ENCODE measurements around the gene CRHR2.

Gene CRHR2

DNA sequence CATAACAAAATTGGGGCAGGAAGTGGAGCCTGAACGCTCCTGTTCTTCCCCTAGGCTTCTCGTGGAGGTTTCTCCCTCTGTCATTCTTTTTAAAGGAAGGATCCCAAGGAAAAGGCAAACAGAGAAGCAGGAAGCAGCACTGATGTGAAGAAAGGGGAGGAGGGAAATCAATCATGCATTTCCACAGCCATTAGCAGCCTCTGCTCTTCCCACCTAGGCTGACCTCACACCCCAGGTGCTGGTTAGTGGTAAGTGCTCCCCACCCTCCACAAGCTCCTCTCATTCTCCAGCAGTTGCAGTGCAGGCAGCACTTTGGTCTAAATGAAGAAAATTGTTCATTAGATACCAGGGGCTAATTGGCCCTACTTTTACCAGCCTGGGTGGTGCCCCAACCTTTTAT lies 2.6 kb downstream of the CRHR2 start:
- DNase-seq (ENCODE audit: low spot score), result no peak

- DNase-seq (ENCODE audit: low spot score), result no peak
These were observed 3.5 kb downstream of the CRHR2 start for GRCh38 chr7:30678805-30679204.

DNA sequence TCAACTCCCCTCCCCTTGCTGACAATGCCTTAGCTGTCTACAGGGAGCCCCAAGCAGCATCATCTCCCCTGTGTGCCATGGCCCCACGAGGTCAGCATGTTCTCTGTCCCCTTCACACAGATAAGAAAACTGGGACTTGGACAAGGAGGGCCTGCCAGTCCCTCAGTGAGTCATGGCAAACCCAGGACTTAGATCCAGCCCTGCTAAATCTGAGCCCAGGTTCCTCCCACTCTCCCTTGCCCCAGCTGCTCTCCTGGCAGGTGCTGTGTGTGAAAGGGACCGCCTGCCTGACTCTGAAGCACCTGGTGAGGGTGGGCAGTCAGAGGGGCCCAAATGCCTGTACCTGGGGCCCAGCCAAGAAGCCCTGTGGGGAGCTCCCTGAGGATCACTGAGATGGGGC lies 7.4 kb downstream of the CRHR2 start:
- DNase-seq (ENCODE audit: low spot score), result no peak

DNA sequence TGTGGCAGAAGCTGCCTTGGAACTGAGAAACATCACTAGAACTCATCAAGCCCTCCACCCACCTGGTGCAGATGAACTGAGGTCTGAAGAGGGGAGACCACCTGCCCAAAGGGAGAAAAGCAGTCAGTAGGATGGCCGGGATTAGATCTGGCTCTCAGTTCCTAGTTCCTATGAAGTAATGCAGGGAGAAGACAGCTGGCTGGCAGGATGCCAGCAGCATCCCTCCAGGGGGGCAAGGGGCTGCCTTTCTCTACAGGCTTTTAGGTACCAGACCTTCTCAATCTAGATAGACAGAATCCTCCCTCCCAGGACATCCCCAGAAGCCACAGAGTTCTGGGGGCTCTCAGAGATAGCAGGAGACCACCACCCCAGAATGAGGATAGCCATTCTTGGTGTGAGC lies 7.8 kb downstream of the CRHR2 start:
- DNase-seq (ENCODE audit: low spot score), result no peak

DNA sequence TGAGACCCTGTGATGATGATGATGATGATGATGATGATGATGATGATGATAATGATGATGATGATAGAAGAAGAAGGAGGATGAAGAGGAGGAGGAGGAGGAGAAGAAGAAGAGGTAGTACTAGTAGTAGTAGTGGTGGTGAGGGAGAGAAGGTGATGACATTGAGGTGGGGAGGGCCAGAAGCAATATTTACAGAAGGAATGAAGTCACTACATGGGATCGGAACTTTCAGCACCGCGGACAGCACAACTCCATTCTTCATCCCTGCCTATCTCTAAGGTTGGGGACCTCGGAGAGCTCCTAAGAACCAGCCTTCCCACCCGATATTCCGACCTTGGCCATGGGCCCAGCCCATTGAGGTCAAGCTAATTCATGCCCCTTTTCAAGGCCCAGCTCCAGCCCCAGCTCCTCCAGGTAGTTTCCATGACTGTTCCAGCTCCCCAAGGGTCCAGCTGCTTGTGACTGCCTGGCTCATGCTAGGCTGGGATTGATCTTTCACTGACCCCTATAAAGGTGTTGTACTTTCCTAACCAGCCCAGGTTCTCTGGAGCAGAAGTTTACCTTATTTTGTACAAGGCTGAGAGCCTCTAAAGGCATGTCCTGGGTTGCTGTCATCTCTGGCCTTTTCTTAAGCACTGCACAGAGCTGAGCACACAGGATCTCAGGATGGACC lies 10.3 kb downstream of the CRHR2 start:
- no peak for DNase-seq (ENCODE audit: low spot score)

- no peak for DNase-seq (ENCODE audit: low spot score)
These were observed 14.2 kb downstream of the CRHR2 start for GRCh38 chr7:30668102-30668501.

GRCh38 chr7:30667172-30667571 lies 15.1 kb downstream of the CRHR2 start:
- no peak for DNase-seq (ENCODE audit: low spot score)

- no peak for DNase-seq (ENCODE audit: low spot score)
These were observed 16.8 kb downstream of the CRHR2 start for GRCh38 chr7:30665449-30665848.

DNA sequence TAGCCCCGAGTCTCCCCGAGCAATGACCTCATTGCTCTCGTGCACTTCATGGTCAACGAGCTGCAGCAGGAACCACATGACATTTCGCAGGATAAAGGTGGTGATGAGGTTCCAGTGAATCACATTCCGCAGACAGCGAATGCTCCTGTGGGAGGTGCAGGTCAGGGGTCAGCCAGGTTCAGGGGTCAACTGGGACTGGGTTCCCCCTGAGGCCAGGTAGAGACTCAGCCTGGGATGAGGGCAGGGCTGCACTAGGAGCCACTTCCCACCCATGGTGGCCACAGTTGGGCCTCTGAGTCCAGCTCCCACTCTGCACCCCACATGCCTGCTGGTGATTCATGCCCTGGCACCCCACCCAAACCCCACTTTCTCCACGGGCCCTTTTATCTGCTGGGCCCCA lies 17.2 kb downstream of the CRHR2 start:
- DNase-seq (ENCODE audit: low spot score), result no peak

GRCh38 chr7:30664184-30664885 lies 17.9 kb downstream of the CRHR2 start:
- DNase-seq (ENCODE audit: low spot score), result no peak

- no peak for DNase-seq (ENCODE audit: low spot score)
These were observed 18.8 kb downstream of the CRHR2 start for GRCh38 chr7:30663414-30663813.

DNA sequence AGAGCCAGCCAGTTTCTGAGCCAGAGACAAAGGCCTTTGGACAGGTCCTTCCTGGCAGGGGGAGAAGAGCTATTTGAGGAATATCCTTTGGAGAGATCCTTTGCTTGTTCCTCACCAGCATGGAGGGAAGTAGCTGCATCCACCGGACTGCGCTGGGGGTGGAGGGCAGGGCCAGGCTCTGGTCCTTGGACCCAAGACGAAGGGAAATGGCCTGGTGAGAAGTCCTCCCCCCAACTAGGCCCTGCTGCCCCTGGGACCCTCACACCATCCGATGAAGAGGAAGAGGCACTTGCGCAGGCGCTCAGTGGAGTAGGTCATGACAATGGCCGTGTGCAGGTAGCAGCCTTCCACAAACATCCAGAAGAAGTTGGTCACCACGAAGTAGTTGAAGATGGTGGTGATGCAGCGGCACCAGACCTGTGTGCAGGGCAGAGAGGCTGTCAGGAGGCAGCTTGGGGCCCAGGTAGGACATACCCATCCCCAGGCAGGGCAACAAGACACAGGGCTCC lies 19.8 kb downstream of the CRHR2 start:
- no peak for DNase-seq (ENCODE audit: low spot score)

- DNase-seq (ENCODE audit: low spot score), result no peak
These were observed 20.3 kb downstream of the CRHR2 start for GRCh38 chr7:30661926-30662325.

- no peak for DNase-seq (ENCODE audit: low spot score)
These were observed 21.7 kb downstream of the CRHR2 start for GRCh38 chr7:30660331-30661255.

- no peak for DNase-seq (ENCODE audit: low spot score)
These were observed 22.9 kb downstream of the CRHR2 start for GRCh38 chr7:30659312-30659711.

- DNase-seq (ENCODE audit: low spot score), result no peak
These were observed 23.7 kb downstream of the CRHR2 start for GRCh38 chr7:30658479-30659074.

- DNase-seq (ENCODE audit: low spot score), result no peak
These were observed 25.1 kb downstream of the CRHR2 start for GRCh38 chr7:30657131-30657530.

DNA sequence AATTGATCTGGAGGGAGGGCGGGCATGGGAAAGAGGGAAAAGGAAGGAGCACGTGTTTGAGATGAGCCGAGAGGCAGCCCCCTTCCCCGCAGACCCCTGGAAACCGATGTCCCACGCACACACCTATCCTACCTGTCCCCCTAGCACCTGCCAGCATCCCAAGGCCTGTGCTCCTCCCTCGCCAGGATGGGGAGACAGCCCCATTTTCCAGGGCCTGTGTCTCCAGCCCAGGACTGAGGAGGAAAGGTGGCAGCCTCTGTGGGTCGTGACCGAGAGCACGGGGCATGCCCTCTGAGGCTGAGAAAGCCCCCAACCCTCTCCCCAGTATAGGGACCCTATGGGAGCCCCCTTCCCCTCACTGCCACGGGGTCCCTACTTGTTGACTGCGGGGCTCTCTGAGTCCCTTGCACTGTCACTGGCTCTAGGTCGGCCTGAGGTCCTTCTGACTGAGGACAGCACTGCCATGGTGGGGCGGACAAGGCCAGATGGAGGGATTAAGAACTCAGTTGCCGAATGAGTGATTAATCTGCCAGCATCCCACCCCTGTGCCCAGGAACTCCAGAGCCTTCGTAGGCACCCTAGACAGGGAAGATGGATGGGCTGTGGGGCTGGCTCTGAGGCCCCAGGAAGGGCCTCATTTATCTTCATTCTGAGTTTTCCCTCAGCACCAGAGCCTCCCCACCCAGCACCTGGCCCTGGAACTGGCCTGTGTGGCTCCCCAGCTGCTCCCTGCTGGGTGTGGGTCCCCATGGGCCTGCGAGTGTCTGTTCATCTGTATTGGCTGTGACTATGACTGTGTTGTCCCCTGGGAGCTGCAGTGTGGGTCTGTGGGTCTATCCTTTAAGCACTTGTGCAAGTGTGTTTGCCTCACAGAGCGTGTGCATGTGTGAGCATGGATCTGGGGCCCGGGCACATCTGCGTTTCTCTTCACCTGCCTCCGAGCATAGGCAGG lies 26.0 kb downstream of the CRHR2 start:
- no peak for DNase-seq (ENCODE audit: low spot score)

DNA sequence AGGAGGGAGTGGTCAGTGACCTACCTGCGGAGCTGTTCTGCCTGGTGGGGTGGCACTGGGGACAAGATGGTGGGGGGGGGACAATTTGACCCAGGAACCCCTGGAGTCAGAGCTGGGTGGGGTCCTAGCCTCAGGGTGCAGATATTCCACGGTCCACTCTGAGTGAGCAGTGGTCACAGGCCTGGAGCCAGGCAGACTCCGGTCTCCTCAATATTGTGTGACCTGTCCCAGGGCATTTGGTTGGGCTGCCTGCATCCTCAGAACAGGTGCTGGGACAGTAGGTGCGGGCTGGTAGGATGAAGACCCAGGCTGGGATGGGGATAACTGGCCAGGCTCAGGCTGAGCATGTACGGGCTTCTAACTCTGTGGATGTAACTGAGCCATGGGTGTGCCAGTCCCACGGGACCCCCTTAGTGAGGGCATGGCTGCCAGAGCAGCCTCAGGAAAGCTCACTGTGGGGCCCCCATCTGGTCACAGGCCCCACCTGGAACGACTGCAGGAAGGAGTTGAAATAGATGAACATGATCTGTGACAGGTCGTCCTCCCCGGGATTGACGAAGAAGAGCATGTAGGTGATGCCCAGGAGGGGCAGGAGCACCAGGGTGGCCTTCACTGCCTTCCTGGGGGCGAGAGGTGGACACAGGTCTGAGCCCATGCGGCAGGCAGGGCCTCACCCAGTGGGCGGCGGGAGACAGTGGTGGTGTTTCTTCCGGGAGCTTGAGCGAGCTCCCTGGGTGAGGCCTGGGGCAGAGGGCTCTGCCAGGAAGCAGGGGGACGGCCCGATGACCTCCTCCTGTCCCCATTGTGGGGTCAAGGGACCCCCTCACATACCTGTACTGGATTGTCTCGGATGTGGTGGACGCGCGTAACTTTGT lies 26.9 kb downstream of the CRHR2 start:
- no peak for DNase-seq (ENCODE audit: low spot score)

Measured in globus pallidus (tissue), 1 donor.